ENCODE results near the gene ACOT4.
"Not testable (repeated sequence)": the region's sequence is repeated elsewhere in the genome, so short reads cannot be mapped to it uniquely, and the experiment has no call there.

ACOT4 gene, protein sequence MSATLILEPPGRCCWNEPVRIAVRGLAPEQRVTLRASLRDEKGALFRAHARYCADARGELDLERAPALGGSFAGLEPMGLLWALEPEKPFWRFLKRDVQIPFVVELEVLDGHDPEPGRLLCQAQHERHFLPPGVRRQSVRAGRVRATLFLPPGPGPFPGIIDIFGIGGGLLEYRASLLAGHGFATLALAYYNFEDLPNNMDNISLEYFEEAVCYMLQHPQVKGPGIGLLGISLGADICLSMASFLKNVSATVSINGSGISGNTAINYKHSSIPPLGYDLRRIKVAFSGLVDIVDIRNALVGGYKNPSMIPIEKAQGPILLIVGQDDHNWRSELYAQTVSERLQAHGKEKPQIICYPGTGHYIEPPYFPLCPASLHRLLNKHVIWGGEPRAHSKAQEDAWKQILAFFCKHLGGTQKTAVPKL

GRCh38 chr14:73591690-73592449, at the start of gene ACOT4:
Gene ACOT4 (plus strand): TSS chr14:73591873. CDS start chr14:73591960, 87 bp downstream.
- DNase-seq (ENCODE audit: insufficient read length, low spot score) (peak; percentile 76), FAIRE-seq (peak; percentile 75)

DNA sequence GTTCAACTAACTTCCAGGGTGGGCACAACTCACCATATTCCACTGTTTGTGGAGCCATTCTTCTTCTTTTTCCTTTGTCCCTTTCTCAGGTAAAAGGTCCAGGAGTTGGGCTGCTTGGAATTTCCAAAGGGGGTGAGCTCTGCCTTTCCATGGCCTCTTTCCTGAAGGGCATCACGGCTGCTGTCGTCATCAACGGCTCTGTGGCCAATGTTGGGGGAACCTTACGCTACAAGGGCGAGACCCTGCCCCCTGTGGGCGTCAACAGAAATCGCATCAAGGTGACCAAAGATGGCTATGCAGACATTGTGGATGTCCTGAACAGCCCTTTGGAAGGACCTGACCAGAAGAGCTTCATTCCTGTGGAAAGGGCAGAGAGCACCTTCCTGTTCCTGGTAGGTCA, 48.7 kb upstream of the ACOT4 start:
- peak; percentile 68 for FAIRE-seq
- not testable (repeated sequence) for DNase-seq (ENCODE audit: insufficient read length, low spot score)

DNA sequence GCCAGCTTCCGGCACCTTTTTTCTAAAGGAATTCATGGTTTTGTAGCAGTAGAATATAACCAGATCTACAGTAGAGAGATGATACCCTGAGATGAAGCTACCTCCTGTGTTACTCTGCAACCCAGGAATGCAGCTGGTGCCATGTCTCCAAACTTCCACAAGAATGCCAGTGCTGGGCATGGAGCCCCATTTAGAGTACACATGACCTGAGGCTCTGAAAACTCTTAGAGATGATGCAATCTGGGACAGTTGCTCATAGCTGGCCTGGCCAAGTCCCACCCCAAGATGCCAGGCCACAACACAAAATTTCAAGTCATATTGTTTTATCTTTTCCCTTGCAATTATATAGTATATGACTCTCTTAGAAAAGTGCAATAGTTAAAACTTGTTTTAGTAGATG, 46.3 kb upstream of the ACOT4 start:
- peak; percentile 47 for FAIRE-seq
- not testable (repeated sequence) for DNase-seq (ENCODE audit: insufficient read length, low spot score)

- FAIRE-seq; DNase-seq (ENCODE audit: insufficient read length, low spot score): not testable (repeated sequence)
Measured at GRCh38 chr14:73549097-73549496, 42.6 kb upstream of the ACOT4 start.

DNA sequence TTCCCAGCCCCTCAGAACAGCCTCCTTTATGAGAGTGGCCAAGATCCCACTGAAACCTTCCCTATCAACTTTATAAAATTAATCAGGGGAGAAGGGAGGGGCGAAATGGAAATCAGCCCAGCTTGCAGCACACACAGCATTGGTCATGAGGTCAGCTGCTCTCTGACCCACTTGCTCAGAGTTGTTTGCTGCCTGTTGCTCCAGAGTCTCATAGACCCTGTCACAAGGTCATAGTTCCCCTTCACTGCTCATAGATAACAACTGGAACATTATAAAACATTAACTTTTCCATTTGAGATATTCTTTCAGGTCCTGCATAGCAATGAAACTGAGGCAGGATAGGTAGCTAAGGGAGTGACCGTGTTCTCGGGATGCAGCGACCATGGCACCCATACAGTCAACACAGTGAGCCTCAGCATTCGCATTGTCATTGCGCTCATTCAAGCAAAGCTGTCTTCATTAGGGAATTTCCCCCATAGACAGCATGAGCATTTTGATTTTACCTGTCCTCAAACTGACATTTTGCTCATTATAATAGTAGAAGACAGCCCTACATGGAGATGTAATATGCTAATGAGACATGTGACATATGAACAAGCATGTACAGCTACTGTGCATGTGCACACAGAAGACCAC, 41.7 kb upstream of the ACOT4 start:
- peak; percentile 37 for FAIRE-seq
- not testable (repeated sequence) for DNase-seq (ENCODE audit: insufficient read length, low spot score)

GRCh38 chr14:73553845-73554244, 37.8 kb upstream of the ACOT4 start:
- no peak for FAIRE-seq
- no peak for DNase-seq (ENCODE audit: insufficient read length, low spot score)

DNA sequence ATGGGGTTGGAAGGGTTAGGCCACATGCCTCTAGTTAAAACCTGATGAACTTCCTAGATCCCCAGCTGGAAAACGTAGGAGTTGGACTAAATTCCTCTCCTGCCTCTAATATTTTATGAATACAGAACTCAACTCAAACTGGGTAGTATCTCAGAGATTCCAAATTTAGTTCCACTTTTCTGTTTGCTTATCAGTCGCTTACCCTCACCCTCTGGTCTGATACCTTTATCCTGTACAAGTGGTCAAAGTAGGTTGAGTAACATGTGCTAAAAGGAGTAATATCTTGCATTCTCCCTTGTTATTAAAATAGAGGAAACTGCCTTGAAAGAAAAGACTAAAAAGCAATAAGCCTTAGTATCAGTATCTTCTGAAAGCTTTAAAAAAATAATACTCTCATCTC, 34.5 kb upstream of the ACOT4 start:
- not testable (repeated sequence) for FAIRE-seq

GRCh38 chr14:73558238-73558637, 33.4 kb upstream of the ACOT4 start:
- not testable (repeated sequence) for DNase-seq (ENCODE audit: insufficient read length, low spot score); FAIRE-seq

More for the DNA sequence above, 34.5 kb upstream of the ACOT4 start:
- DNase-seq (ENCODE audit: insufficient read length, low spot score), result not testable (repeated sequence)

GRCh38 chr14:73562256-73562655, 29.4 kb upstream of the ACOT4 start:
- not testable (repeated sequence) for FAIRE-seq; DNase-seq (ENCODE audit: insufficient read length, low spot score)

- not testable (repeated sequence) for DNase-seq (ENCODE audit: insufficient read length, low spot score); FAIRE-seq
Measured at GRCh38 chr14:73562696-73563095, 29.0 kb upstream of the ACOT4 start.

DNA sequence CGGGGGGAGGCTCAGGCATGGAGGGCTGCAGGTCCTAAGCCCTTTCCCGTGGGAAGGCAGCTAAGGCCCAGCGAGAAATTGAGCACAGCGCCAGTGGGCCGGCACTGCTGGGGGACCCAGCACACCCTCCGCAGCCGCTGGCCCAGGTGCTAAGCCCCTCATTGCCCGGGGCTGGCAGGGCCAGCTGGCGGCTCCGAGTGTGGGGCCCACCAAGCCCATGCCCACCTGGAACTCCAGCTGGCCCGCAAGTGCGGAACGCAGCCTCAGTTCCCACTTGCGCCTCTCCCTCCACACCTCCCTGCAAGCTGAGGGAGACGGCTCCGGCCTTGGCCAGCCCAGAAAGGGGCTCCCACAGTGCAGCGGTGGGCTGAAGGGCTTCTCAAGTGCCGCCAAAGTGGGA, 25.2 kb upstream of the ACOT4 start:
- not testable (repeated sequence) for FAIRE-seq; DNase-seq (ENCODE audit: insufficient read length, low spot score)

DNA sequence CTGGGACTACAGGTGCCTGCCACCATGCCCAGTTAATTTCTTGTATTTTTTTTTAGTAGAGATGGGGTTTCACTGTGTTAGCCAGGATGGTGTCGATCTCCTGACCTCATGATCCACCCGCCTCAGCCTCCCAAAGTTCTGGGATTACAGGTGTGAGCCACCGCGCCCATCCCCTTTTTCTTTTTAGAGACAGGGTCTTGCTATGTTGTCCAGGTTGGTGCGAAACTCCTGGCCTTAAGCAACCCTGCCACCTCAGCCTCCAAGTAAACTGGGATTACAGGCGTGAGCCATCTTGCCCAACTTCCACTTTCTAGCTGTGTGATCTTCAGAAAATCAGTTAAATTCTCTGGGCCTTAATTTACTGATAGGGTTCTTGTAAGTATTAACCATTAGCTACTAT, 24.7 kb upstream of the ACOT4 start:
- not testable (repeated sequence) for FAIRE-seq

DNA sequence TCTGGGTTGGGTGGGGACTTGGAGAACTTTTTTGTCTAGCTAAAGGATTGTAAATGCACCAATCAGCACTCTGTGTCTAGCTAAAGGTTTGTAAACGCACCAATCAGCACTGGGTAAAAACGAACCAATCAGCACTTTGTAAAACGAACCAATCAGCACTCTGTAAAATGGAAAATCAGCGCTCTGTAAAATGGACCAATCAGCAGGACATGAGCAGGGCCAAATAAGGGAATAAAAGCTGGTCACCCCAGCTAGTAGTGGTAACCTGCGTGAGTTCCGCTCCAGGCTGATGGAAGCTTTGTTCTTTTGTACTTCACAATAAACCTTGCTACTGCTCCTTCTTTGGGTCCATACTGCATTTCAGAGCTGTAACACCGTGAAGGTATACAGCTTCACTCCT, 24.3 kb upstream of the ACOT4 start:
- DNase-seq (ENCODE audit: insufficient read length, low spot score) (no peak), FAIRE-seq (no peak)

More for the DNA sequence above, 24.7 kb upstream of the ACOT4 start:
- not testable (repeated sequence) for DNase-seq (ENCODE audit: insufficient read length, low spot score)

- no peak for FAIRE-seq
- no peak for DNase-seq (ENCODE audit: insufficient read length, low spot score)
Measured at GRCh38 chr14:73567951-73568885, 23.5 kb upstream of the ACOT4 start.

DNA sequence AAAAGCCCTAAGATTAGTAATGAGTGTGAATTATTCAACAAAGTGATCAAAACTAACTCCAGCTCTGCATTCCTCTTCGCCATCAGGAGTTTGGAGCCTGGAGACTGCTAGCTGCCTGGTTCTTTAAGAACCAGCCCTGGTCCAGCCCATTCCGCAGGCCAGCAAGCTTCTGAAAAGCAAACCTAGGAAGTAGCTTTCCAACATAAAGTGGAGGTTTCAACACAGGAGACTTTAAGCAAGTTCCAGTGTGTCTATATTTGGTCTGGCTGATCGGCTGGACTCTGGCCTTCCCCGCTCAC, 22.8 kb upstream of the ACOT4 start:
- DNase-seq (ENCODE audit: insufficient read length, low spot score), result not testable (repeated sequence)
- FAIRE-seq, result peak; percentile 58

- FAIRE-seq, result peak; percentile 80
- peak; percentile 73 for DNase-seq (ENCODE audit: insufficient read length, low spot score)
Measured at GRCh38 chr14:73569185-73569958, 22.3 kb upstream of the ACOT4 start, which contains the start of gene ACOT2. Gene ACOT2 (plus strand): TSS chr14:73569213. CDS start chr14:73569241, 28 bp downstream.

DNA sequence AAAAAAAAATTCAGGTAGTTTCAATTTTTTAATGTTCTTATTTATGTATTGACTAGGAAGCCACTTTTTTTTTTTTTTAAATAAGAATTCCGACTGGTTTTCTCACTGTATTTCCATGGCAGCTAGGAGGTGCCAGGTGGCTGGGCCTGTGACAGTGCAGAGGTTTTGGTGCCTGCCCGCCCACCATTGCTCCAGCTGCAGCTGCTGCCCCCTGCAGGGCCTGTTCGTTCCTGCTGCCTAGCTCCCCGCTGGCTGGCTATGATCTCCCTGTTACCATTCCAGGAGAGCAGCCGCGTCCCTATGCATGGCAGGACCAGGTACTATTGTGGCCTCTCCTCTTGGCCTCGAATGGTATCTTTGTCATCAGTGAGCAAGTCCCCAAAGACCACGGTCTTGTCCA, 20.8 kb upstream of the ACOT4 start:
- not testable (repeated sequence) for DNase-seq (ENCODE audit: insufficient read length, low spot score)
- peak; percentile 61 for FAIRE-seq

DNA sequence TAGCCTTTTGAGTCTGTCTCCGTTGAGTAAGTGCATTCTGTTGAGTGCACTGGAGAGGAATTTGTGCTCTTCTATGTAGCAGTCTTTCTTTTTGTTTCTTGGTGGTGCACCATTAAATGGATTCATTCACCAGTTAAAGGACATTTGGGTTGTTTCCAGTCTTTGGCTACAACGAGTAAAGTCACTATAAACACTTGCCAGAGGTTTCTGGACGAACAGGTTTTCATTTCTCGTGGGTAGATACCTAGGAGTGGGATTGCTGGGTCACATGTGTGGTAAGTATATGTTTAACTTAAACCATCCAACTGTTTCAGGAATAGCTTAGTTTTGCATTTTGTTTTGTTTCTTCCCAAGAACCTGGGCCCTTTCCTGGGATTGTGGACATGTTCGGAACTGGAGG, 18.6 kb upstream of the ACOT4 start:
- not testable (repeated sequence) for DNase-seq (ENCODE audit: insufficient read length, low spot score); FAIRE-seq

GRCh38 chr14:73573740-73574139, 17.9 kb upstream of the ACOT4 start:
- not testable (repeated sequence) for FAIRE-seq

More at GRCh38 chr14:73573740-73574139, 17.9 kb upstream of the ACOT4 start:
- not testable (repeated sequence) for DNase-seq (ENCODE audit: insufficient read length, low spot score)

Measured in GM19239 (cell line).